HG02763 (cell line): ENCODE measurements around the gene TOM1L2.
"Not testable (repeated sequence)": the region's sequence is repeated elsewhere in the genome, so short reads cannot be mapped to it uniquely, and the experiment has no call there.

ENCODE experiments used
- ATAC-seq: cut with Tn5 transposase; IDR thresholded peaks from one replicate; pipeline ENCODE4 v1.9.1; 2021; ENCODE audit warnings: mild to moderate bottlenecking, moderate library complexity; ENCODE audit not compliant: unreplicated experiment

Gene TOM1L2

GRCh38 chr17:17944743-17945142 lies 27.5 kb downstream of the TOM1L2 start:
- no peak for ATAC-seq

DNA sequence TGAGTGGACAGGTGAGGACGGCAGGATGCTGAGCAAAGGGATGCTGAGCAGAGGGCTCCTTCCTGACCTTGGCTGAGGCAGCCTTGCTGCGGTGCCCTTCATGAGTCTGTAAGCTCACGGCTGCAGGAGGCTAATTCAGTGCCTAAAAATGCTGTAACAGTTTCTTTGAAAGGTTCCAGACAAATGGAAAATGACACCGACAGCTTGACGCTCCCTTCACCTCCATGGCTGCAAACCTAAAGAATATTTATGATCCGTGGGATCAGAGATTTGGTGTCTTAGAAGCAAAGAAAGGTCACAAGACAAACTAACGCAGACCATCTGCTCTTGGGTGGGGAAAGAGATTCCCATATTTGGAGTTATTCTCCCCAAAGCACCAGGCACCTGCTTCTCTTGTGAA lies 28.0 kb downstream of the TOM1L2 start:
- ATAC-seq: no peak

DNA sequence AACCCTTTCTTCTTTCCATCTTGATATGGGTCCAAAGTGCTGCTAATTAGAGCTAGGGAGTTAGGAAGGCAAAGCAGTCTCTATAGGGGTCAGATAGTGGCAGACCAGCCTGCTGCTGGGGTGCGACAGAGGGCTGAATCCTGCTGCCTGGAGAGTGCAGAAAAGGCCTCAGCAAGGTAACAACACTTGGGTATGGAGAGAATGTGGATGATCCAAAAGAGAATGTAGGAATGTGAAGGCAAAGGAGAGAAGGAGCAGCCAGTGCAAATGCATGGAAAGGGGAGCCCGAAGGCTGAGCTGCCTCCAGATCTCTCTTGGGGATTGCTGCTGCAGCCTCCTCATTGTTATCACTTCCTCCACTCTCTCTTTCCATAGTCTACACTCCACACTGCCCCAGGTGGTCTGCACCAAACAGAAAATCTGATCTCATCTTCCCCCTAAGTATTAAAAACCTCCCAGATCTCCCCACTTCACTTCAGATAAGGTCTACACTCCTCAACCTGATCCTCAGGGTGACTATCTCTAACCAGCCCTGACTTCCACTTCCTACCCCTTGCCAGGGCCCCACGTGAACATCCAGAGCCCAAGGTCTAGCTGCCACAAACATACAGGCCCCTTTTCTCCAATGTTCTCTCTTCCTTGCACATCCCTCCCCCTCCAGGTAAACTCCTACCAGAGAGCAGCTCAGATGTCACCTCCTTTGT lies 28.8 kb downstream of the TOM1L2 start:
- ATAC-seq: no peak

GRCh38 chr17:17942846-17943245 lies 29.4 kb downstream of the TOM1L2 start:
- no peak for ATAC-seq

DNA sequence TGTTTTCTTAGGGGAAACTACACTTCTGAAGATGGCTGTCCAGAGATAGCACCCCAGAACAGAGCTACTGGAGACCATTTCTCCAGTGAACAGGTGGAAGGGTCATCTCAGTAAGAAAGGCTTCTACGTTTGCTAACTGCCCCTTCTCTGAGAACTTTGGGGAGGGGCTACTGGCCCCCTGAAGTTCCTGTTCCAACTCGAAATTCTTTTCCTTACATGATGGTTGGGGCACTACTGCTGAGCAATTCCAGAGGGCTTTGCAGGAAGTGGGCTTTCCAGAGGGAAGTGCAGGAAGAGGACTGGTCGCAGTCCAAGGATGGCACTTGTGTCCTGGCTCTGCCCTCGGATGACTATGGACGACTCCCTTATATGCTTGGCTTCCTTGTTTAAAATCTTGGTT lies 31.2 kb downstream of the TOM1L2 start:
- ATAC-seq: no peak

- ATAC-seq: no peak
Observed at GRCh38 chr17:17940441-17940911, 31.7 kb downstream of the TOM1L2 start.

GRCh38 chr17:17939941-17940340 lies 32.3 kb downstream of the TOM1L2 start:
- not testable (repeated sequence) for ATAC-seq

DNA sequence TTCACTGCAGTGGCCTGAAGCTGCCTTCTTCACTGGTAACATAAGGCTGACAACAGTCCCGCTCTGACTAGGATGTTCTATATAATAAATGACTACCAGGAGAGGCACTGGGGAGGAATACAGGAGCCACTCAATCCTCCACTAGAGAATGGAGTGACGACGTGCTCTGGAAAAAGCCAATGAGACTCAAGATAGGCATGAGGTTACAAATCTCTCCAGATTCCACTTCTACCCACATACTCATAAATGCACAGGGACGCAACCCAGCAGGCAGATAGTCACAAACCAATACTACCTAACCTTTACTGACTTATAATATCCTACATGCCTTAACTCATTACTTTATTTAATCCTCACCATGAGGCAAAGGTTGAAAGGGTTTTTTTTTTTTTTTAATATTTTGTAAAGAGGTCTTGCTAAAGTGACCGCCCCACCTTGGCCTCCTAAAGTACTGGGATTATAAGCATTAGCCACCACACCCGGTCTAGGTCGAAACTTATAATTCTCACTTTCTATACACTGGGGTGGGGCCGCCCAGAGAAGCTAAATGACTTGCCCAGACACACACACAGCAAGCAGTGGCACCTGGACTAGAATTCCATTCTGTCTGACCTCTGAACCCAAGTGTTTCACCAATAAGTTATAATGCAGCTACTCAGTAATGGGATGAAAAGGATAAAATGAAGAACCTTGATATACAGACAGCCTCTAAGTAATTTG lies 33.7 kb downstream of the TOM1L2 start:
- no peak for ATAC-seq

- no peak for ATAC-seq
Observed at GRCh38 chr17:17937958-17938357, 34.2 kb downstream of the TOM1L2 start.

- no peak for ATAC-seq
Observed at GRCh38 chr17:17937201-17937853, 34.9 kb downstream of the TOM1L2 start.

DNA sequence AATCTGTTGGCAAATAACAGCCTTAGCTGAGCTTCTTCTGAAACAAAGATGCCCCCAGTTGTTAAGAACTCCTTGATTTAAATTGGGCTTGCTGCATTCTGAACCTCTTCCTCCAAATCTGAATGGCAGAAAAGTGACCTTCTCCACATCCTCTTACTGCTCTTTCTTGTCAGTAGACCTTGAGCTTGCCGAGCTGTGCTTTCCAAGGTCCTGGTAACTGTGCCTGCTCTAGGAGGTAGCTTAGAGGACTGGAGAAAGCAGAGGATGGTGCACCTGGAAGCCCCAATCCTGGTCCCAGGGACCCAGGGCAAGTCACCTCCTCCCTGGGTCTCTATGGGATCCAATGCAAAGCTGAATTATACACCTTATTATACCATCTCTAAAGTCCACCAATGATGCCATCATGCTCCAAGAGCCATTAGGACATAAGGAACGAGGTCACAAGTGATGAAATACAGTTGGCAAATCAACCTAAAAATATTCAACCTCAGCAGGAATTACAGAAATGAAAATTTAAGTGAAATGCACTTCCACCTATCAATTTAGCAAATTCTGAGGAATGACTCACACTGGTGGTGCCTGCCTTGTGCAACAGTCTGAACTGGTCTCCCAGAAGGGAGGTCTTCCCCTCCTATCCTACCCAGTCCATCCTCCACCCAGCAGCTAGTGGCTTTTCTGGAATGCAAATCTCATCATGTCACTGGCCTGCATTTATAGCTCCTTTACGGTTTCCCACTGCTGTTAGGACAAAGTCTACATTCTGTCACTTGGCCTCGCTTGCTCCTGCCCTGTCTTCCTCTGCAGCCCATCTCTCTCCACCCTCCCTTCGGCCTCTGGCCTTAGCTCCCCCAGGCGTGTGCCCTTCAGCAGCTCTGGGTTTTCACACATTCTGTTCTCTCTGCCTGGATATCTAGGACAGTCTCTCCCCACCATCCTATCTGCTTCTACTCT lies 36.6 kb downstream of the TOM1L2 start:
- no peak for ATAC-seq

GRCh38 chr17:17934806-17935205 lies 37.4 kb downstream of the TOM1L2 start:
- ATAC-seq: no peak

DNA sequence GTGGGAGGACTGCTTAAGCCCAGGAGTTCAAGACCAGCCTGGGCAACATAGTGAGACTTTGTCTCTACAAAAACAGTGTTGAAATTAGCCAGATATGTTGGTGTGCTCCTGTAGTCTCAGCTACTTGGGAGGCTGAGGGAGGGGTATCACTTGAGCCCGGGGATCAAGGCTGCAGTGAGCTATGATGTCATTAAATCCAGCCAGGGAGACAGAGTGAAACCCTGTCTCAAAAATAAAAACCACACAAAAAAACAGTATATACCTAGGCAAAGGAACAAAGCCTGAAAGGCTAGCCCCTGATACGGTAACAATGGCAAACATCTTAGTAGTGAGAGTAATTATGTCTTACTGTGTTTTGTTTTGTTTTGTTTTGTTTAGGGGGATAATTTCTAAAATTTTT lies 38.0 kb downstream of the TOM1L2 start:
- ATAC-seq: no peak

- no peak for ATAC-seq
Observed at GRCh38 chr17:17933775-17934174, 38.4 kb downstream of the TOM1L2 start.

GRCh38 chr17:17931159-17931558 lies 41.0 kb downstream of the TOM1L2 start:
- no peak for ATAC-seq

GRCh38 chr17:17930674-17931073 lies 41.5 kb downstream of the TOM1L2 start:
- no peak for ATAC-seq

DNA sequence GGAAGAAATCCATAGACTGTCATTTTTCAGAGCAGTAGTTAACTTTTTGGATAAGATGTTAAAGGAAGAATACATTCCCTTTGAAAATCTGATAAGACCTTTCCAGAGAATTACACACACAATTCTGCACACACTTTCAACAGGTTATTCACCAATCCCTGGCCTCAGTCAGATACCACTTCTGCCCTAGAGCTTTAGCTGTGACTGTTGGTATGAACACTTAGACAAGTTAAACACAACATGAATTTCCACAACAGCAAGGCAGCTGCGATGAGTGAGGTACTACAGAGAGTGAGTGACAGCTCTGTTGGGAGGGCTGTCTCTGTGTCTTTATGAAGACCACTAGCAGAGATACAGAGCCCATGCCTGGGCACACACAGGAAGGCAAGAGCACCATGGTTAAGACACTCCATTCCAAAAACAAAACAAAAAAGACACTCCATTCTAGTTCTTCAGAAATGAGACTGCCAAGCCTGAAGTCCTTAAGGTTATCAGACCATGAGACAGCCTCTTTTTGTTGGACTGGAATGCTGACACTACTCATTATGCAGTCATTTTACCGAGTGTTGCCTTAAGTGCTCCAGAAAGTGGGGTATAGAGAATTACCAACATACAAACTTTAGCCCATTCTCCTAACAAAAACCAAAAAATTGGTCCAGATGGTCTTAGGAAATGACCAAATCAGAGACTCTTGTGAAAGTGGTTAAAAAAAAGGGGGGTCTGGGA lies 42.4 kb downstream of the TOM1L2 start:
- ATAC-seq: no peak

- ATAC-seq: no peak
Observed at GRCh38 chr17:17928398-17929287, 43.6 kb downstream of the TOM1L2 start.

DNA sequence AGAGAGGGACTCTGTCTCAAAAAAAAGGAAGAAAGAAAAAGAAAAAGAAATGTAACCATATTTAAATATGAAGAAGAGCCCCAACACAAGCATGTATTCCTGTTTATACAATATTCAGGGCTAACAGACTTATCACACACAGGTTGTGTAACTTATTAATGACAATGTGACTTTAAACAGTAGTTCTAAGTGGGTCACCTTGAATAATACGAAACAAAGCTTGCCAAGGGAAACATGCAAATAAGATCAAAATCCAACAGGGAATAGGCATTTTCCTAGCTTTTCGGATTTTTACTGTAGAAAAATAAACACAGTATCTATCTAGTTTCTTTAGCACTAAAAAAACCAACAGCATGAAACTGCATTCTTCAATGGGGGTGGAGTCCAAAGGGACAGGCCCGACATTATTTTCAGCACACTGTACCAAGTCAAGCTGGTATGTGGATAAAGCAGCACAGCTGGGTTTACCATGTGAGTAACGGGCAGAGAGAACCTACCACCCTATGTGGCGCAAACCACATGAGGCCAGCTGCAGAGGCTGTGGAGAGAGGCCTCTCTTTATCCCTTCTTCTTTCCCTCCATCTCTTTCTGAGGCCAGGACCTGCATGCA lies 45.3 kb downstream of the TOM1L2 start:
- ATAC-seq: no peak
